GM19043 (cell line): ENCODE measurements around the gene PCP4.
"Not testable (repeated sequence)": the region's sequence is repeated elsewhere in the genome, so short reads cannot be mapped to it uniquely, and the experiment has no call there.

Experiments
- ATAC-seq: cut with Tn5 transposase; IDR thresholded peaks from one replicate; pipeline ENCODE4 v1.9.1; 2021; ENCODE audit warnings: low read depth; ENCODE audit not compliant: unreplicated experiment

PCP4 gene

DNA sequence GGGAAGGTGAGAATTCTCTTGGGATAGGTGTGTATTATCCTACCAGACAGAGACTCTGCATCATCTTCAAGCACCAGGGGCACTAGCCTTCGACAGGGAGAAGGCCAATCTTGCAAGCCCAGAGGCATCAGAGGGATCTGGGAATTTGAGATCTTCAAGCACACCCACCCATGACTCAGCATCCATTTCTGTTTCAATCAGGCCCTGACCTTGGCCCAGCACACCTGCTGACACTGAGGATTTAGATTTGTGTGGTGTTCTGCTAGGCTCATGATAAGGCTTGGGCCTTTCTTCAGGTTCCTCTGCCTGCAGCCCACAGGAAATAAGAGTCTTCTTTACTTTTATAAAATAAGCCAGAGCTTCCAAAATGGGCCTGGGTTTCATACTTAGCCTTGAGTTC lies 6.6 kb upstream of the PCP4 start:
- no peak for ATAC-seq

- ATAC-seq = no peak
These were observed 4.1 kb upstream of the PCP4 start for GRCh38 chr21:39863111-39863510.

DNA sequence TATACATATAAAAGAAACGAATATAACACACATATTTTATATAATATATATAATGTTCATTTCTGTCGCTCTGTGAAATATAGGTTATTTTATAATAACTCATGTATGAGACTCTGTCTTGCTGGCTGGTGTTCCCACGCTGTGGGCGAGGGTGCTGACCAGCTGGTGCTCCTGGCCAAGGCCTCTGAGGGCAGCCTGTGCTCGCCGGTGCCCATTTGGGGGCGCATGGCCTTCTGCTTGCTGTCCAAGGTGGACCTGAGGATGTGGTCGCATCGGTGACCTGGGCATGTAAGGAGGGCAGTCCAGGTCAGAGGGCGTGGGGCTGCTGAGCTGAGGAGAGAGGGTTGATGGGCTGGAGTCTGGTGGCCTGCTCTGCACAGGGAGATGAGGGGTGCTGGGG lies 1.1 kb upstream of the PCP4 start:
- no peak for ATAC-seq

DNA sequence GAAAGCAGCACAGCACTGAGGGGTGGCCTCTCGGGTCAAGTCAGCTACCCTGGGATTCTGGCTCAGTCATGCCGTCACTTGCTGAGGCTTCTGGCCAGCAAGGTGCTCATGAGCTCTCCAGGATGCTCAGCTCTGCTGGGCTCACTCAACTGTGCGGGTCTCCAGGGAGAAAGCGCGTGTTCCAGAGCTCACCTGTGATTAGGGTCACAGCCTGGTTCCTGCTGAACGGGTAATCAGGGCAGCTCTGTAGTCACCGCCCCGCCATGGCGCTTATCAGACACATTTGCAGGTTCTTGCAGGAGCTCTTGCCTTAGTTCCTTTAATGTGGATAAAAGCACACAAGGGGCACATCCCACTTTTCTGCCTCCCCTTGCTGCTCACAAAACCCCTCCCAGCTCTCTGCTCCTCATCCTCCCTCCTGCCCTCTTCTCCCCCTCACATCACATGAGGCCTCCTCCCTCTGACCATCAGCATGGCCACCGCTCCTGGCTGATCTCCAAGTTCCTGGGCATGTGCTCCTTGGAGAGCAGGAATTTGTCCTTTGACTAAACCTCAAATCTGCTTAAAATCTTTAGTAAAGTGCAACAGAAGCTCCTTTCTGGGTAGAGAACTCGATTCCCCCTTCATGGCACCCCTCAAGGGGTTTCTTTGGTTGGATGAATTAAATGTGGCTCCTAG lies 2.0 kb downstream of the PCP4 start:
- no peak for ATAC-seq

DNA sequence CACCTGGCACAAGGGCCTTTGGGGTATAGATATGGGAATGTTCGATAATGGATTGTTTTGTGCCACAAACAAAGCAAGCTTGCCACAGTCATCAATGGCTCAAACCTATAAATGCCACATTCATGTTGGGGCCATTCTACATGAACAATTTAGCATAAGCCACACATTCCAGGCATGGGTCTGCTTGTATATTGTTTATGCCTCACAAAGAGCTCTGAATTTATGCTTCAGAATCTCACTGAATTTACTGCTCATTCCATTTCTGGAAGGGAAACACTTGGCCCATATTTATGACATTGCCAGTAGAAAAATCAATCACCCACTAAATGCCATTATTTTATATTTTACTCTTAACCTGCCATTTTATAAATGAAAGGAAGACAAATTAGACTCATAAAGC lies 6.4 kb downstream of the PCP4 start:
- no peak for ATAC-seq

GRCh38 chr21:39874206-39874605 lies 7.0 kb downstream of the PCP4 start:
- ATAC-seq = no peak

DNA sequence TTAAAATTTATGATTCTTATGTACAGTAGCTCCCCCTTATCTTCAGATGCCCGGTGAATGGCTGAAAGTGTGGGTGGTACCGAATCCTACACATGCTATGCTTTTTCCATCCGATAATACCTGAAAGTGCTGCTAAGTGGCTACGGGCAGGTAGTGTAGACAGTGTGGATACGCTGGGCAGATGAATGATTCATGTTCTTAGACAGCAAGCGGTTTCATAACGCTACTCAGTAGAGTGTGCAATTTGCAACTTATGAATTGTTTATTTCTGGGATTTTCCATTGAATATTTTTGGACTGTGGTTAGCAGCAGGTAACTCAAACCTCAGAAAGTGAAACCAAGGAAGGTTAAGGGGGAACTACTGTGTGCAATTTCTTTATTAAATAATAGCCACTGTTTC lies 7.5 kb downstream of the PCP4 start:
- ATAC-seq = no peak

- ATAC-seq = no peak
These were observed 14.4 kb downstream of the PCP4 start for GRCh38 chr21:39881661-39882060.

- ATAC-seq = no peak
These were observed 15.1 kb downstream of the PCP4 start for GRCh38 chr21:39882151-39882838.

GRCh38 chr21:39882839-39883195 lies 15.6 kb downstream of the PCP4 start:
- ATAC-seq = no peak

- no peak for ATAC-seq
These were observed 18.0 kb downstream of the PCP4 start for GRCh38 chr21:39885119-39885848.

GRCh38 chr21:39888848-39889247 lies 21.6 kb downstream of the PCP4 start:
- no peak for ATAC-seq

GRCh38 chr21:39891111-39891510 lies 23.9 kb downstream of the PCP4 start:
- no peak for ATAC-seq

- ATAC-seq = not testable (repeated sequence)
These were observed 24.6 kb downstream of the PCP4 start for GRCh38 chr21:39891863-39892262.

DNA sequence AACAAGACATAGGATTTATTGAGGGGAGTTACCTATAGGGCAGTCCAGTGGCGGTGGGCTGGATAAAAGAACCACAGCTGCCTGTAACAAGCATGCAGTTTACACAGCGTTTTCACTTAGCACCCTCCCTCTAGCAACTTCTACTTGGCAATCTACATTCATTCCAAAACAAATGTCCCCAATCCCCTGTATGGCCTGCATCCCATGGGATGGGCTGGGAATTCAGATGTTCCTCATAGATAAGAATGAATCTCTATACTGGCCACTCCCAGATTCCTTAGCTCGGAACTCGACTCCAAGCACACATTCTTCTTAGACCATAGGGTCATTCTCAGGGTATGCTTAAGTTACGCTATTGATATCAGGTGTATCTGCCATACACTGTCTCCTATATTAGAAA lies 33.3 kb downstream of the PCP4 start:
- ATAC-seq = no peak

GRCh38 chr21:39900911-39901310 lies 33.7 kb downstream of the PCP4 start:
- no peak for ATAC-seq

DNA sequence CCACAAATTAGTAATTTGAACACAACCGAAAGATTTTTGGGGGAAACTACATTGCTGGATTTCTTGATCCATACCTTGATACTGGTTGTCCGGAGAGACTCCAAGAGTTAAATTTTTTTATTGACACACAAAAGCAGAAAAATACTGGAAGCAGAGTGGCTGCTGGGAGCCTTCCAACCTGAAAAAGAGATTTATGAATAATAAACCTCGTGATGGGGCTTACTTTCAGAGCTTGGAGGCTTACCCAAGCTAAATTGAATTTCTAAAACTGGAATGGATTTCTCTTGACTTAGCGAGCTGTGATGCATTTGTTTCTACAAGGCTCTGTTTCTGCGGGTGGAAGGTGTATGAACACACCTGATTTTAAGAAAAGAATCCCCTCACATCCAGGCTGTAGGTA lies 35.7 kb downstream of the PCP4 start:
- no peak for ATAC-seq

GRCh38 chr21:39904457-39904856 lies 37.2 kb downstream of the PCP4 start:
- ATAC-seq = no peak

DNA sequence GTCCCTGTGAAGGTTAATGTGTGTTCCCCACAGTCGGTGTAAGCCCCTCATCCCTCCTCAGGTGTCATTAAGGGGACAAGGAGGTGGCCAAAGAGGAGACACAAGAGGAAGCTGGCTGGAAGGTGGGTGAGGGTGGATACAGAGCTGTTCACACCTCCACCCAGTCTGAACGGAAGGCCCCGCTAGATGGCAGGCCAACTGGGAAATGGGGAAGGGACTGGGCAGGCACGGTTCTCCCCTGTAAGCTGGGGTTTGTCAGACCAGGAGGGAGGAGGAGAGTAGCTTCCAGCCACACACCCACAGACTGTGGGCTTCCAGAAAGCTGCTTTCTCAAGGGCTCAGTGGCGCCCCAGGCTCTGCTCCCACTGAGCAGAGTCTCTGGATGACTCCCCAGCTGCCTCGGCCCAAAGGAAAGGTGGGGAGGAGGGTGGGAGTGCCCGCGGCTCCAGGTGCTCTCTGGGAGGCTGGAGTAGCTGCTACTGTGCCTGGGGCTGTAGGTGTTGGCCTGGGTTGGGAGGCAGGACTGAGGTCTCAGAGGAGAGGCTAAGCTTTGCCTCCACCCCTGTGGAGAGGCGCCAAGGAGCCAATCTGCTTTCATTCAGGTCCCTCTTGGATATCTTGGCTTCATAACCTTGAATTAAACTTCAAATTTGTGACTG lies 41.2 kb downstream of the PCP4 start:
- ATAC-seq = no peak

GRCh38 chr21:39911286-39912199 lies 44.3 kb downstream of the PCP4 start:
- no peak for ATAC-seq
